H1 (cell line): ENCODE results near the gene TTR. TPM values are rescaled to one million over a fixed set of nuclear protein-coding genes. Genes with fewer than 3 reads are reported as not detected.

Experiments
- KDM4A ChIP-seq: IDR thresholded peaks from one replicate; pipeline ENCODE4 v1.7.1; 2012; ENCODE audit warnings: low read depth, mild to moderate bottlenecking, moderate library complexity, low read length, inconsistent platforms; ENCODE audit not compliant: severe bottlenecking
- KDM5A ChIP-seq: fragments of 200-600 bp; IDR thresholded peaks from 2 replicates; pipeline ENCODE4 v1.7.1; 2012; ENCODE audit warnings: mild to moderate bottlenecking, low read length, inconsistent platforms, mixed read lengths
- MAFK ChIP-seq: IDR thresholded peaks from 2 replicates; pipeline ENCODE4 v1.6.1; 2012; ENCODE audit warnings: low read depth, mild to moderate bottlenecking, improper control_type of control experiment, low read length
- NANOG ChIP-seq: IDR thresholded peaks from 2 replicates; pipeline ENCODE4 v1.6.1; 2011; ENCODE audit warnings: low read length, low read depth, mild to moderate bottlenecking, inconsistent platforms; ENCODE audit not compliant: insufficient read depth, poor library complexity, severe bottlenecking
- SIRT6 ChIP-seq: IDR thresholded peaks from one replicate; pipeline ENCODE4 v1.7.1; 2012; ENCODE audit warnings: low read length, inconsistent platforms
- SP2 ChIP-seq: IDR thresholded peaks from 2 replicates; pipeline ENCODE4 v1.6.1; 2012; ENCODE audit warnings: mild to moderate bottlenecking, low read length, inconsistent platforms
- YY1 ChIP-seq: IDR thresholded peaks from 2 replicates; pipeline ENCODE4 v1.6.1; 2011; ENCODE audit warnings: low read depth, mild to moderate bottlenecking, low read length
- polyA plus RNA-seq, 7 experiments: library from polyadenylated mRNA; depleted of rRNA in 3 of 7; stranded (reverse) in 5 of 7; unstranded in 2 of 7; fragments of >200 nt in 5 of 7; fragments of 200-250 nt in 2 of 7; gene quantifications; 1 replicate in 5 of 7; 2 replicates in 1 of 7; 4 replicates in 1 of 7; pipeline versions ENCODE4 v1.2.1 to v1.2.3, GENCODE V29; 2011 to 2013; ENCODE audit warnings: missing spikeins in 2 of 7, mixed read lengths in 2 of 7
- total RNA-seq: library from RNA; stranded (reverse); fragmentation: NEBNext Ultra II Directional; extraction: Animal tissue kit (Norgen Biotek cat#: 25700); gene quantifications from 2 replicates; pipeline ENCODE4 v1.2.1, GENCODE V29; 2021

The TTR gene
- total and polyA plus RNA-seq, 2 of the 8 experiments (the other 6 are each of a cell fraction or from before 2014, with no cell fraction given) = not detected

GRCh38 chr18:31631526-31631925 is 39.8 kb downstream of the TTR start (continued):
- TF ChIP-seq YY1 = no peak
- TF ChIP-seq SP2 = no peak
- TF ChIP-seq KDM4A = no peak
- TF ChIP-seq KDM5A = no peak
- TF ChIP-seq NANOG = no peak
- TF ChIP-seq MAFK = no peak
- TF ChIP-seq SIRT6 = no peak
- TF ChIP-seq, all 59 proteins: peak for 0
